HepG2 (cell line): ENCODE measurements around the gene LRBA. TPM values are rescaled to one million over a fixed set of nuclear protein-coding genes. Genes with fewer than 3 reads are reported as not detected.

Experiments
- ATAC-seq: fragments of 200-7000 bp; cut with Tn5 transposase; 3 replicates; pipeline ENCODE4 v1.9.1; 2020; ENCODE audit warnings: mild to moderate bottlenecking, moderate library complexity
- BruUV-seq: library from RNA; stranded (reverse); fragments of 400-500 nt; replicated peaks from 2 replicates; lab custom pipeline; 2021; lab: Mats Ljungman, UMichigan
- CTCF ChIA-PET: fragments of 300-600 bp; formaldehyde crosslinking; extraction: SDS; loops from one replicate; lab custom pipeline; 2021; ENCODE audit warnings: low total read pairs, inconsistent platforms, low intra/inter-chr PET ratio; lab: Yijun Ruan, JAX
- POLR2A ChIA-PET: fragments of 350-600 bp; sonication (Branson Sonifier 250); formaldehyde crosslinking; loops from one replicate; lab custom pipeline; 2020; ENCODE audit warnings: antibody characterized with exemption, inconsistent platforms; lab: Yijun Ruan, JAX
- DNase-seq: peaks from one replicate; pipeline ENCODE4 v3.0.0-alpha.2; 2015; ENCODE audit warnings: low spot score
- FAIRE-seq: peaks from 3 replicates; lab custom pipeline; 2011; peaks lifted over from hg19 to GRCh38; lab: Jason Lieb, UNC
- H2AFZ ChIP-seq: one replicate; pipeline ENCODE4 v1.6.1; 2011; ENCODE audit warnings: low read length, inconsistent platforms
- H3K27ac ChIP-seq: fragments of 300-600 bp; 3 replicates; pipeline ENCODE4 v1.8.0; 2011; ENCODE audit warnings: mixed run types, mild to moderate bottlenecking, mixed read lengths, low read length, inconsistent platforms; ENCODE audit not compliant: insufficient read depth; ENCODE audit errors: extremely low read length
- H3K27me3 ChIP-seq, 2 experiments: fragments of 200-600 bp in 1 of 2; 2 replicates in 1 of 2; 3 replicates in 1 of 2; pipeline versions ENCODE4 v1.6.0 to v1.8.0; 2011; ENCODE audit warnings: low read length in 2 of 2, mild to moderate bottlenecking in 2 of 2, moderate library complexity in 2 of 2, inconsistent platforms in 1 of 2; ENCODE audit not compliant: insufficient read depth in 2 of 2, control insufficient read depth in 1 of 2
- H3K36me3 ChIP-seq, 2 experiments: fragments of 200-600 bp in 1 of 2; replicated peaks in 1 of 2; 2 replicates in 1 of 2; 3 replicates in 1 of 2; pipeline versions ENCODE4 v1.5.1 to v1.8.0; 2011; ENCODE audit warnings: low read length in 2 of 2, inconsistent platforms in 1 of 2; ENCODE audit not compliant: insufficient read depth in 2 of 2, control insufficient read depth in 1 of 2
- H3K4me1 ChIP-seq: 2 replicates; pipeline ENCODE4 v1.5.1; 2012; ENCODE audit warnings: low read length, inconsistent platforms; ENCODE audit not compliant: insufficient read depth
- H3K4me2 ChIP-seq: 2 replicates; pipeline ENCODE4 v1.6.0; 2011; ENCODE audit warnings: low read depth, low read length, inconsistent platforms
- H3K4me3 ChIP-seq, 3 experiments: fragments of 200-600 bp in 1 of 3; sonication (generic), shearing (Covaris generic) in 1 of 3; replicated peaks in 1 of 3; 2 replicates each; pipeline ENCODE4 v1.5.1; 2011 to 2016; ENCODE audit warnings: low read length in 3 of 3, inconsistent platforms in 2 of 3, low read depth in 2 of 3, mild to moderate bottlenecking in 2 of 3, control low read depth in 1 of 3, mixed read lengths in 1 of 3; ENCODE audit not compliant: insufficient read depth in 1 of 3
- H3K79me2 ChIP-seq: one replicate; pipeline ENCODE4 v1.6.1; 2011; ENCODE audit warnings: low read length, inconsistent platforms; ENCODE audit not compliant: insufficient read depth
- H3K9ac ChIP-seq: 2 replicates; pipeline ENCODE4 v1.6.0; 2011; ENCODE audit warnings: mild to moderate bottlenecking, low read depth, low read length, inconsistent platforms; ENCODE audit not compliant: insufficient read depth
- H3K9me3 ChIP-seq: 2 replicates; pipeline ENCODE4 v1.5.1; 2012; ENCODE audit warnings: mild to moderate bottlenecking, low read length
- H4K20me1 ChIP-seq: 2 replicates; pipeline ENCODE4 v1.6.0; 2011; ENCODE audit warnings: inconsistent platforms, mild to moderate bottlenecking, low read length, moderate library complexity; ENCODE audit not compliant: insufficient read depth
- HES4 ChIP-seq: sonication (generic); formaldehyde crosslinking; IDR thresholded peaks from 2 replicates; pipeline ENCODE4 v1.9.0; 2021; ENCODE audit warnings: mild to moderate bottlenecking, missing genetic modification reagents, borderline replicate concordance
- ZSCAN12 ChIP-seq: sonication (generic); formaldehyde crosslinking; IDR thresholded peaks from 2 replicates; pipeline ENCODE4 v1.9.0; 2021; ENCODE audit warnings: mild to moderate bottlenecking, missing genetic modification reagents
- WGBS: methylation state at CpG from one replicate; pipeline ENCODE4 v1.1.6; 2017; ENCODE audit warnings: low lambda C conversion rate; 5-methylcytosine and 5-hydroxymethylcytosine counted together
- in situ Hi-C: cut with HindIII; loops from 2 replicates; pipeline ENCODE4 v1.10.0; 2017; ENCODE audit warnings: low pct_unique_long_range_greater_than_20kb; ENCODE audit not compliant: extremely low pct_ligation_motif_present
- intact Hi-C: fragments of 100-400 bp; cut with micrococcal nuclease; formaldehyde crosslinking; loops from one replicate; pipeline ENCODE4 v1.10.0; 2022; ENCODE audit not compliant: unreplicated experiment
- polyA plus RNA-seq, 8 experiments: library from polyadenylated mRNA; depleted of rRNA in 3 of 8; stranded (reverse) in 7 of 8; unstranded in 1 of 8; fragments of >200 nt; fragmentation: Illumina TruSeq in 4 of 8; extraction: Trizol in 4 of 8; gene quantifications; 2 replicates each; pipeline versions ENCODE4 v1.2.1 to v1.2.3, GENCODE V29; 2011 to 2016; ENCODE audit warnings: low read depth in 4 of 8, missing spikeins in 1 of 8, mixed read lengths in 1 of 8; ENCODE audit not compliant: insufficient read depth in 1 of 8
- total RNA-seq, 5 experiments: library from RNA; depleted of rRNA; stranded (reverse); fragments of >200 nt; fragmentation: Illumina TruSeq; extraction: Trizol; gene quantifications; 2 replicates each; pipeline ENCODE4 v1.2.3, GENCODE V29; 2016; ENCODE audit warnings: low read depth in 1 of 5
- TF ChIP-seq, protein P1 (sequence below): sonication (generic); formaldehyde crosslinking; conservative IDR thresholded peaks from 2 replicates; pipeline ENCODE4 v1.8.0; 2022; ENCODE audit warnings: mild to moderate bottlenecking, moderate library complexity, missing genetic modification reagents
- TF ChIP-seq, protein P2 (sequence below): sonication (generic); formaldehyde crosslinking; IDR thresholded peaks from 2 replicates; pipeline ENCODE4 v1.5.0; 2020; ENCODE audit warnings: missing genetic modification reagents
- TF ChIP-seq, protein P3 (sequence below): sonication (generic); formaldehyde crosslinking; IDR thresholded peaks from 2 replicates; pipeline ENCODE4 v1.5.0; 2020; ENCODE audit warnings: mild to moderate bottlenecking, missing genetic modification reagents
- TF ChIP-seq, protein P4 (sequence below), 2 experiments: sonication (generic) in 1 of 2; formaldehyde crosslinking in 1 of 2; IDR thresholded peaks; 2 replicates each; pipeline versions ENCODE4 v1.5.1 to v1.6.1; 2011 to 2020; ENCODE audit warnings: borderline replicate concordance in 1 of 2, low read depth in 1 of 2, low read length in 1 of 2, mild to moderate bottlenecking in 1 of 2, missing genetic modification reagents in 1 of 2, moderate library complexity in 1 of 2

The LRBA gene
- total and polyA plus RNA-seq, 2 of the 13 experiments (the other 11 are each of a cell fraction or from before 2014, with no cell fraction given), result 21.0 to 37.2 TPM

GRCh38 chr4:150543042-150543441 is 472.0 kb downstream of the LRBA start:
- Histone ChIP-seq H3K4me3 (no peak overlapping the region), H3K4me2 (no peak overlapping the region), H3K4me1 (peaks cover 7% of the 10 kb centered on the region; the same call in 1 of the 2 replicates), H3K9ac (no peak overlapping the region), H3K9me3 (no peaks in the 10 kb centered on the region), H3K36me3 (no peaks in the 10 kb centered on the region), H4K20me1 (no peaks in the 10 kb centered on the region), H2AFZ (no peak overlapping the region), H3K27me3 (no peaks in the 10 kb centered on the region), H3K79me2 (no peaks in the 10 kb centered on the region), H3K27ac (no peak overlapping the region)
- in situ Hi-C loops (no loop called here), intact Hi-C loops (no loop called here)
- TF ChIP-seq, protein P1, sequence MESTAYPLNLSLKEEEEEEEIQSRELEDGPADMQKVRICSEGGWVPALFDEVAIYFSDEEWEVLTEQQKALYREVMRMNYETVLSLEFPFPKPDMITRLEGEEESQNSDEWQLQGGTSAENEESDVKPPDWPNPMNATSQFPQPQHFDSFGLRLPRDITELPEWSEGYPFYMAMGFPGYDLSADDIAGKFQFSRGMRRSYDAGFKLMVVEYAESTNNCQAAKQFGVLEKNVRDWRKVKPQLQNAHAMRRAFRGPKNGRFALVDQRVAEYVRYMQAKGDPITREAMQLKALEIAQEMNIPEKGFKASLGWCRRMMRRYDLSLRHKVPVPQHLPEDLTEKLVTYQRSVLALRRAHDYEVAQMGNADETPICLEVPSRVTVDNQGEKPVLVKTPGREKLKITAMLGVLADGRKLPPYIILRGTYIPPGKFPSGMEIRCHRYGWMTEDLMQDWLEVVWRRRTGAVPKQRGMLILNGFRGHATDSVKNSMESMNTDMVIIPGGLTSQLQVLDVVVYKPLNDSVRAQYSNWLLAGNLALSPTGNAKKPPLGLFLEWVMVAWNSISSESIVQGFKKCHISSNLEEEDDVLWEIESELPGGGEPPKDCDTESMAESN (CRISPR knock-in tag), result no peak
- no peak for TF ChIP-seq ZSCAN12 (CRISPR knock-in tag)
- POLR2A ChIA-PET, result no interaction called here
- no TSS peak for BruUV-seq
- DNase-seq (no peak), FAIRE-seq (no peak), ATAC-seq (no peak)
- CTCF ChIA-PET, result no interaction called here
- 95% methylated on average over 1 of the region's 1 CpG for WGBS

- ChIA-PET CTCF (no interaction called here), POLR2A (no interaction called here)
- Histone ChIP-seq H3K4me2 (no peak overlapping the region), H3K79me2 (no peaks in the 10 kb centered on the region), H3K36me3 (no peaks in the 10 kb centered on the region), H3K27me3 (no peaks in the 10 kb centered on the region), H3K4me1 (peaks cover 7% of the 10 kb centered on the region; the same call in 1 of the 2 replicates), H3K27ac (no peak overlapping the region), H3K9ac (no peak overlapping the region), H3K4me3 (no peak overlapping the region), H4K20me1 (no peaks in the 10 kb centered on the region), H2AFZ (no peak overlapping the region), H3K9me3 (no peaks in the 10 kb centered on the region)
- no peak for FAIRE-seq
- intact Hi-C loops, result no loop called here
- WGBS, result 93% methylated on average over 3 of the region's 3 CpGs
- no TSS peak for BruUV-seq
- ATAC-seq, result no peak
- in situ Hi-C loops, result no loop called here
- DNase-seq, result no peak
- TF ChIP-seq, protein P2, sequence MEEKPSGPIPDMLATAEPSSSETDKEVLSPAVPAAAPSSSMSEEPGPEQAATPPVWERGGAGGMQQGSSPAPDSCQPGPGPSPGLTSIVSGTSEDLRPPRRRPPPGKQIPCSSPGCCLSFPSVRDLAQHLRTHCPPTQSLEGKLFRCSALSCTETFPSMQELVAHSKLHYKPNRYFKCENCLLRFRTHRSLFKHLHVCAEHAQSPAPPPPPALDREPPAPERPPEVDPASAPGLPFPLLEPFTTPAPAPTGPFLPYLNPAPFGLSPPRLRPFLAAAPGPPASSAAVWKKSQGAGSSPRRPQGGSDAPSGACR (CRISPR knock-in tag), result no peak
- TF ChIP-seq, protein P3, sequence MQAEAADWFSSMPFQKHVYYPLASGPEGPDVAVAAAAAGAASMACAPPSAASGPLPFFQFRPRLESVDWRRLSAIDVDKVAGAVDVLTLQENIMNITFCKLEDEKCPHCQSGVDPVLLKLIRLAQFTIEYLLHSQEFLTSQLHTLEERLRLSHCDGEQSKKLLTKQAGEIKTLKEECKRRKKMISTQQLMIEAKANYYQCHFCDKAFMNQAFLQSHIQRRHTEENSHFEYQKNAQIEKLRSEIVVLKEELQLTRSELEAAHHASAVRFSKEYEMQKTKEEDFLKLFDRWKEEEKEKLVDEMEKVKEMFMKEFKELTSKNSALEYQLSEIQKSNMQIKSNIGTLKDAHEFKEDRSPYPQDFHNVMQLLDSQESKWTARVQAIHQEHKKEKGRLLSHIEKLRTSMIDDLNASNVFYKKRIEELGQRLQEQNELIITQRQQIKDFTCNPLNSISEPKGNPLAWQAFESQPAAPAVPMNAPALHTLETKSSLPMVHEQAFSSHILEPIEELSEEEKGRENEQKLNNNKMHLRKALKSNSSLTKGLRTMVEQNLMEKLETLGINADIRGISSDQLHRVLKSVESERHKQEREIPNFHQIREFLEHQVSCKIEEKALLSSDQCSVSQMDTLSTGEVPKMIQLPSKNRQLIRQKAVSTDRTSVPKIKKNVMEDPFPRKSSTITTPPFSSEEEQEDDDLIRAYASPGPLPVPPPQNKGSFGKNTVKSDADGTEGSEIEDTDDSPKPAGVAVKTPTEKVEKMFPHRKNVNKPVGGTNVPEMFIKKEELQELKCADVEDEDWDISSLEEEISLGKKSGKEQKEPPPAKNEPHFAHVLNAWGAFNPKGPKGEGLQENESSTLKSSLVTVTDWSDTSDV (CRISPR knock-in tag), result no peak
- TF ChIP-seq, protein P4, sequence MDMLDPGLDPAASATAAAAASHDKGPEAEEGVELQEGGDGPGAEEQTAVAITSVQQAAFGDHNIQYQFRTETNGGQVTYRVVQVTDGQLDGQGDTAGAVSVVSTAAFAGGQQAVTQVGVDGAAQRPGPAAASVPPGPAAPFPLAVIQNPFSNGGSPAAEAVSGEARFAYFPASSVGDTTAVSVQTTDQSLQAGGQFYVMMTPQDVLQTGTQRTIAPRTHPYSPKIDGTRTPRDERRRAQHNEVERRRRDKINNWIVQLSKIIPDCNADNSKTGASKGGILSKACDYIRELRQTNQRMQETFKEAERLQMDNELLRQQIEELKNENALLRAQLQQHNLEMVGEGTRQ (IDR thresholded peaks at IDR 0.05; ENCODE audit: low read depth, low read length), result no peak
- TF ChIP-seq, protein P4 (CRISPR knock-in tag; IDR thresholded peaks at IDR 0.05; ENCODE audit: borderline replicate concordance), result no peak
- TF ChIP-seq HES4, result no peak
Observed at GRCh38 chr4:150541681-150542080, 473.4 kb downstream of the LRBA start.
